Skin of body (tissue), 3 donors: ENCODE results near the gene TRAPPC8. TPM values are rescaled to one million over a fixed set of nuclear protein-coding genes. Genes with fewer than 3 reads are reported as not detected.

Experiments
- DNase-seq: peaks from one replicate; lab custom pipeline; 2025; lab: John Stamatoyannopoulos, UW
- small RNA-seq: library from RNA; depleted of rRNA; stranded (forward); fragments of <200 nt; gene quantifications from one replicate; pipeline ENCODE3, GENCODE V24; 2014; ENCODE audit warnings: low replicate concordance
- total RNA-seq: library from RNA; depleted of rRNA; stranded (reverse); fragments of >200 nt; gene quantifications from one replicate; pipeline ENCODE4 v1.2.3, GENCODE V29; 2014

Gene TRAPPC8
- total RNA-seq, 1 donor from 2014 or later: 70.1 TPM

DNA sequence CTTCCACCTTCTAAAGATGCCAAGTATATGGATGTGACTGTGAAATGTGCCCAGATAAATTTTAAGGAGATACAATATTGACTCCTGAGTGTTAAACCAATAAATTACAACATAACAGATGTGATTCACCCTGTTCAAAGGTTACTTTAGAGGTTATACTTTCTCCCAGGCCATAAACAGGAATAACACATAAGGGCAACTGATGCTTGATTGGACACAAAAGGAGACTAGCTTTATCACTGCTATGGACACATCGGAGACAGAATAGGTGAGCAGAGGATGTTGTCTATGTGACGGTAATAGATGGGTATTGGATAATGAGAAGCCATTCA lies 150.4 kb downstream of the TRAPPC8 start:
- no peak for DNase-seq

DNA sequence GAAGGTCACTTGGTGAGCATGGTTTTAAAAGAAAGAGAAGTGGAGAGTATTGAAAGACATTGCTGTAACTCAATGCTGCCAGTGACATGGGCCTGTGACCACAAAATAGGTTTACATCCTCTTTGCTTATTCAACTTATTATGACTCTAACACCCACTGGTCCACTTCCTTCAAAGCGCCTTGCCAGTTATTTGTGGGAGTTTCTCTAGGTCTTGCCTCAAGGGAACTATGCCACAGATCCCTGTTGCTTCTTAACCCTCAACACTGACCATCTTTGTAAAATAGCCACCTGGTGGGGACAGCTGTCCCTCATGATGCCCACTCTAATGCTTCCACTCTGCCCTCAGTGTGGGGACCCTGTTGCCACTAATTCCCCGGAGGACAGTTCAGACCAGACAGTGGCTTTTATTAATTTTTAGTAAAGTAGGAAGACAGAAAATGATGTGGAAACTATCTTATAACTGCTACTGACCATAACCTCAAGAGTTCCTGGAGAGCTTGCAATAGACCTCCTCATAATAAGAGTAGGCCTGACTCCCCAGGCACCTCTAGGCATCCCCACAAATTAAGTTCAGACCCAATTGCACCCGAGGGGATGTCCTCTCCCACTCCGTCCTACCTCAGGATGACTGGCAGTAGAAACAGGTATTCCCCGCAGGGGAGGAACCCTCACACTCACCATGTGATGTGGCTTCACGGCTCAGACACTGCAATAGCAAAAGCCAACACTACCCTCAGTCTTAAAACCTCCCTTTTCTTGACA lies 150.9 kb downstream of the TRAPPC8 start:
- DNase-seq: no peak

DNA sequence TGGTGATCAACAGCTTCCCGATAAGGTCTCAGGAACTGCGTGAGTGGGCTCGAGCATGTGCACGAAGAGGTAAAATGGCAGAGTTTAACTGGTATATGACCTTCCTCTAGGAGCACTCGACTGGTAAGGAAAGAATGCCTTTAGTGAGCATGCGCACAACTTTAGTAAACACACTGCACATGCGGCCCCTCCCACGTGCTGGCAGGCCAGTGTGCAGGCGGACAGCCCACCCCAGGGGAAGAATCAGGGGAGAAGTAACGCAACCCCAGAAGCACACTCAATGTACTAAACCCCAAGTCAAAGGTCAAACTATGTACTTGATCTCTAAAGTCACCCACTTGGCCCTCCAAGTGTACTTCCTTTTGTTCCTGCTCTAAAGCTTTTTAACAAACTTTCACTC lies 153.5 kb downstream of the TRAPPC8 start:
- no peak for DNase-seq

DNA sequence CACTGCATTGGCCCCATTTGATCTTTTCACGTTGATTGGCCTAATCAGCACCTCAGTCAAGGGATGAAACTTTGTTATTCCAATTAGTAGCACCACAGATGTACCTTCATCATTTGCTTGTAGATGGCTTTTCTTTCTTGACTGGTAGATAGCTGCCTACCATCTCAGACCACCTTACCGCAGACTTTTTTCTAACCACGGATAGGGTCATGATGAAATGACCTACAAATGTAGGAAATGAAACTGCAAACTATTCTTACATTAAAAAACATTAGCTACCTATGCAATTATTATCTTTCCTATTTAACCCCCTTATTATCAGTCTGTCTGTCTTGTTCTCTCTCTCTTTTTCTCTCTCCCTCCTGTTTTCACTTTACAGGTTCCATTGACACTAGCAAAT lies 159.9 kb downstream of the TRAPPC8 start:
- DNase-seq: no peak

Small RNA genes within 50 kb of the gene (small RNA-seq; reads per million reads assigned to genes)
- gene RNU6-1050P: not detected

Other genes with a start within 250 kb of the TRAPPC8 start
- gene SLC25A52, start 182.2 kb downstream of the TRAPPC8 start, total RNA-seq: 0.30 TPM
- gene RNF125, start 75.7 kb upstream of the TRAPPC8 start, total RNA-seq: 8.6 TPM
- gene RNF138, start 148.7 kb upstream of the TRAPPC8 start, total RNA-seq: 26.2 TPM
- not detected for gene MEP1B, start 246.9 kb upstream of the TRAPPC8 start, total RNA-seq